ENCODE measurements around the gene NPS.

GRCh38 chr10:127569210-127569609, 20.1 kb downstream of the NPS start:
- TF ChIP-seq EZH2 (IDR thresholded peaks at IDR 0.05; ENCODE audit: borderline replicate concordance, low read length), result no peak
- TF ChIP-seq, protein P1, sequence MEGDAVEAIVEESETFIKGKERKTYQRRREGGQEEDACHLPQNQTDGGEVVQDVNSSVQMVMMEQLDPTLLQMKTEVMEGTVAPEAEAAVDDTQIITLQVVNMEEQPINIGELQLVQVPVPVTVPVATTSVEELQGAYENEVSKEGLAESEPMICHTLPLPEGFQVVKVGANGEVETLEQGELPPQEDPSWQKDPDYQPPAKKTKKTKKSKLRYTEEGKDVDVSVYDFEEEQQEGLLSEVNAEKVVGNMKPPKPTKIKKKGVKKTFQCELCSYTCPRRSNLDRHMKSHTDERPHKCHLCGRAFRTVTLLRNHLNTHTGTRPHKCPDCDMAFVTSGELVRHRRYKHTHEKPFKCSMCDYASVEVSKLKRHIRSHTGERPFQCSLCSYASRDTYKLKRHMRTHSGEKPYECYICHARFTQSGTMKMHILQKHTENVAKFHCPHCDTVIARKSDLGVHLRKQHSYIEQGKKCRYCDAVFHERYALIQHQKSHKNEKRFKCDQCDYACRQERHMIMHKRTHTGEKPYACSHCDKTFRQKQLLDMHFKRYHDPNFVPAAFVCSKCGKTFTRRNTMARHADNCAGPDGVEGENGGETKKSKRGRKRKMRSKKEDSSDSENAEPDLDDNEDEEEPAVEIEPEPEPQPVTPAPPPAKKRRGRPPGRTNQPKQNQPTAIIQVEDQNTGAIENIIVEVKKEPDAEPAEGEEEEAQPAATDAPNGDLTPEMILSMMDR (conservative IDR thresholded peaks at IDR 0.05 in 1 of 2, IDR thresholded peaks at IDR 0.05 in 1 of 2; ENCODE audit: extremely low read depth in 1 of 2, insufficient read depth in 1 of 2, low read depth in 1 of 2, low read length in 2 of 2), result no peak
